Activated naive CD8-positive, alpha-beta T cell treated with anti-CD3 and anti-CD28 coated beads, Interleukin-2, amount 50 U/mL, for 24 hours (primary cell): ENCODE results near the gene CD244.
"Not testable (repeated sequence)": the region's sequence is repeated elsewhere in the genome, so short reads cannot be mapped to it uniquely, and the experiment has no call there.

Experiments
- ATAC-seq: fragments of 150-1000 bp; cut with Tn5 transposase; one replicate; pipeline ENCODE4 v1.10.0; 2021
- DNase-seq: peaks from one replicate; pipeline ENCODE4 v3.0.0; 2021
- H3K27ac Mint-ChIP-seq: one replicate; pipeline ENCODE4 v1.8.0; 2021; ENCODE audit warnings: mild to moderate bottlenecking, mixed read lengths
- H3K27me3 Mint-ChIP-seq: one replicate; pipeline ENCODE4 v1.8.0; 2021; ENCODE audit warnings: mixed read lengths
- H3K36me3 Mint-ChIP-seq: one replicate; pipeline ENCODE4 v1.8.0; 2021; ENCODE audit warnings: low read depth, mixed read lengths
- H3K4me1 Mint-ChIP-seq: one replicate; pipeline ENCODE4 v1.8.0; 2021; ENCODE audit warnings: mixed read lengths
- H3K4me3 Mint-ChIP-seq: one replicate; pipeline ENCODE4 v1.8.0; 2021; ENCODE audit warnings: mild to moderate bottlenecking, moderate library complexity, mixed read lengths
- H3K9me3 Mint-ChIP-seq: one replicate; pipeline ENCODE4 v1.8.0; 2021; ENCODE audit warnings: mixed read lengths

The CD244 gene

GRCh38 chr1:160800645-160801408 is 61.9 kb downstream of the CD244 start:
- H3K9me3 Mint-ChIP-seq, result no peaks in the 10 kb centered on the region
- peak overlapping the region; percentile 84 for H3K4me3 Mint-ChIP-seq
- H3K36me3 Mint-ChIP-seq, result peaks cover 27% of the 10 kb centered on the region
- H3K27ac Mint-ChIP-seq, result peak overlapping the region; percentile 90
- H3K4me1 Mint-ChIP-seq, result peaks cover 91% of the 10 kb centered on the region
- ATAC-seq, result peak; percentile 22
- no peaks in the 10 kb centered on the region for H3K27me3 Mint-ChIP-seq
- no peak for DNase-seq

GRCh38 chr1:160800142-160800541 is 62.5 kb downstream of the CD244 start:
- H3K36me3 Mint-ChIP-seq, result peaks cover 22% of the 10 kb centered on the region
- H3K4me3 Mint-ChIP-seq, result peak overlapping the region; percentile 84
- peaks cover 91% of the 10 kb centered on the region for H3K4me1 Mint-ChIP-seq
- no peaks in the 10 kb centered on the region for H3K9me3 Mint-ChIP-seq
- ATAC-seq, result peak; percentile 7
- no peak for DNase-seq
- no peaks in the 10 kb centered on the region for H3K27me3 Mint-ChIP-seq
- peak overlapping the region; percentile 90 for H3K27ac Mint-ChIP-seq

- Mint-ChIP-seq H3K27me3 (no peaks in the 10 kb centered on the region), H3K4me3 (peak overlapping the region; percentile 84), H3K9me3 (no peaks in the 10 kb centered on the region), H3K27ac (peak overlapping the region; percentile 90), H3K4me1 (peaks cover 86% of the 10 kb centered on the region), H3K36me3 (peaks cover 17% of the 10 kb centered on the region)
- DNase-seq, result no peak
- ATAC-seq, result no peak
Observed at GRCh38 chr1:160799641-160800040, 63.0 kb downstream of the CD244 start.

GRCh38 chr1:160798439-160798838 is 64.2 kb downstream of the CD244 start:
- Mint-ChIP-seq H3K27me3 (no peaks in the 10 kb centered on the region), H3K4me3 (peak overlapping the region; percentile 84), H3K36me3 (peaks cover 9% of the 10 kb centered on the region), H3K27ac (peak overlapping the region; percentile 90), H3K4me1 (peaks cover 74% of the 10 kb centered on the region), H3K9me3 (no peaks in the 10 kb centered on the region)
- no peak for ATAC-seq
- no peak for DNase-seq

GRCh38 chr1:160797861-160798273 is 64.8 kb downstream of the CD244 start:
- Mint-ChIP-seq H3K9me3 (no peaks in the 10 kb centered on the region), H3K4me1 (peaks cover 70% of the 10 kb centered on the region), H3K27ac (peak overlapping the region; percentile 90), H3K27me3 (no peaks in the 10 kb centered on the region), H3K4me3 (peak overlapping the region; percentile 84), H3K36me3 (peaks cover 7% of the 10 kb centered on the region)
- ATAC-seq (peak; percentile 39), DNase-seq (peak; percentile 54)

- peak overlapping the region; percentile 84 for H3K4me3 Mint-ChIP-seq
- peak overlapping the region; percentile 90 for H3K27ac Mint-ChIP-seq
- ATAC-seq, result no peak
- H3K27me3 Mint-ChIP-seq, result no peaks in the 10 kb centered on the region
- no peak for DNase-seq
- H3K4me1 Mint-ChIP-seq, result peaks cover 66% of the 10 kb centered on the region
- peaks cover 4% of the 10 kb centered on the region for H3K36me3 Mint-ChIP-seq
- no peaks in the 10 kb centered on the region for H3K9me3 Mint-ChIP-seq
Observed at GRCh38 chr1:160797271-160797709, 65.4 kb downstream of the CD244 start.

GRCh38 chr1:160795951-160796383 is 66.7 kb downstream of the CD244 start, which contains the start of gene LY9:
LY9 (plus strand) TSS chr1:160796174; CDS start chr1:160796188, 14 bp downstream.
- peak within 1 kb of the TSS; percentile 90 for H3K27ac Mint-ChIP-seq
- peak; percentile 68 for DNase-seq
- H3K4me1 Mint-ChIP-seq, result peaks cover 58% of the 10 kb centered on the region
- peak within 1 kb of the TSS; percentile 84 for H3K4me3 Mint-ChIP-seq
- H3K27me3 Mint-ChIP-seq, result no peaks in the 10 kb centered on the region
- no peaks in the 10 kb centered on the region for H3K9me3 Mint-ChIP-seq
- H3K36me3 Mint-ChIP-seq, result no peaks in the 10 kb centered on the region
- peak; percentile 87 for ATAC-seq

GRCh38 chr1:160794376-160794775 is 68.3 kb downstream of the CD244 start:
- ATAC-seq, result no peak
- Mint-ChIP-seq H3K4me1 (peaks cover 54% of the 10 kb centered on the region), H3K36me3 (no peaks in the 10 kb centered on the region), H3K4me3 (no peak overlapping the region), H3K9me3 (no peaks in the 10 kb centered on the region), H3K27me3 (no peaks in the 10 kb centered on the region), H3K27ac (no peak overlapping the region)
- DNase-seq, result no peak

GRCh38 chr1:160789702-160790611 is 72.7 kb downstream of the CD244 start:
- no peaks in the 10 kb centered on the region for H3K36me3 Mint-ChIP-seq
- peak overlapping the region; percentile 61 for H3K27ac Mint-ChIP-seq
- H3K4me1 Mint-ChIP-seq, result peaks cover 17% of the 10 kb centered on the region
- H3K9me3 Mint-ChIP-seq, result no peaks in the 10 kb centered on the region
- DNase-seq, result no peak
- H3K27me3 Mint-ChIP-seq, result no peaks in the 10 kb centered on the region
- peak; percentile 61 for ATAC-seq
- no peak overlapping the region for H3K4me3 Mint-ChIP-seq

- Mint-ChIP-seq H3K27ac (peak overlapping the region; percentile 61), H3K36me3 (no peaks in the 10 kb centered on the region), H3K9me3 (no peaks in the 10 kb centered on the region), H3K4me1 (peaks cover 18% of the 10 kb centered on the region), H3K4me3 (no peak overlapping the region), H3K27me3 (no peaks in the 10 kb centered on the region)
- DNase-seq (no peak), ATAC-seq (no peak)
Observed at GRCh38 chr1:160789051-160789701, 73.5 kb downstream of the CD244 start.

GRCh38 chr1:160782988-160783765 is 79.5 kb downstream of the CD244 start:
- ATAC-seq, H3K27ac Mint-ChIP-seq, H3K36me3 Mint-ChIP-seq, DNase-seq, H3K4me3 Mint-ChIP-seq, H3K9me3 Mint-ChIP-seq, H3K27me3 Mint-ChIP-seq: not testable (repeated sequence)
- H3K4me1 Mint-ChIP-seq, result peaks cover 23% of the 10 kb centered on the region

GRCh38 chr1:160781914-160782689 is 80.6 kb downstream of the CD244 start:
- Mint-ChIP-seq H3K27me3 (no peaks in the 10 kb centered on the region), H3K9me3 (no peaks in the 10 kb centered on the region), H3K4me1 (peaks cover 29% of the 10 kb centered on the region), H3K4me3 (no peak overlapping the region), H3K27ac (peak overlapping the region; percentile 67), H3K36me3 (no peaks in the 10 kb centered on the region)
- peak; percentile 83 for ATAC-seq
- DNase-seq, result no peak

- H3K27ac Mint-ChIP-seq, result no peak overlapping the region
- no peaks in the 10 kb centered on the region for H3K9me3 Mint-ChIP-seq
- ATAC-seq (no peak), DNase-seq (no peak)
- H3K4me1 Mint-ChIP-seq, result peaks cover 36% of the 10 kb centered on the region
- H3K36me3 Mint-ChIP-seq, result no peaks in the 10 kb centered on the region
- no peak overlapping the region for H3K4me3 Mint-ChIP-seq
- H3K27me3 Mint-ChIP-seq, result no peaks in the 10 kb centered on the region
Observed at GRCh38 chr1:160781186-160781766, 81.4 kb downstream of the CD244 start.
